Tibial artery (tissue), 4 donors: ENCODE results near the gene FCN3.
A peak's percentile ranks its signal among the peaks of the same experiment; 100 is the strongest.

Source experiments
- DNase-seq, 2 donors: peaks; one replicate each; pipeline ENCODE4 v3.0.0-alpha.2; 2019
- H3K27ac ChIP-seq, 2 donors: fragments of 200-600 bp; sonication (generic) in 1 of 2; 1 replicate in 1 of 2; 2 replicates in 1 of 2; pipeline ENCODE4 v1.5.1; 2018 to 2019; ENCODE audit warnings: mild to moderate bottlenecking in 1 of 2
- H3K27me3 ChIP-seq, 2 donors: fragments of 200-600 bp; sonication (generic) in 1 of 2; one replicate each; pipeline versions ENCODE4 v1.5.1 to v1.6.0; 2016 to 2019
- H3K36me3 ChIP-seq, 3 donors: fragments of 200-600 bp; sonication (generic) in 2 of 3; one replicate each; pipeline ENCODE4 v1.5.1; 2016 to 2019; ENCODE audit warnings: mild to moderate bottlenecking in 2 of 3
- H3K4me1 ChIP-seq, 4 donors: fragments of 200-600 bp; sonication (generic) in 2 of 4; 1 replicate in 3 of 4; 2 replicates in 1 of 4; pipeline ENCODE4 v1.5.1; 2016 to 2019
- H3K4me3 ChIP-seq, 2 donors: fragments of 200-600 bp; sonication (generic) in 1 of 2; 1 replicate in 1 of 2; 2 replicates in 1 of 2; pipeline ENCODE4 v1.5.1; 2018 to 2019; ENCODE audit warnings: mild to moderate bottlenecking in 2 of 2
- H3K9me3 ChIP-seq, 3 donors: fragments of 200-600 bp; sonication (generic) in 1 of 3; one replicate each; pipeline ENCODE4 v1.5.1; 2016 to 2019
- intact Hi-C: fragments of 100-400 bp; cut with DNase I; formaldehyde crosslinking; loops from one replicate; pipeline ENCODE4 v1.15.0; 2023; ENCODE audit warnings: low total_unique reads
- TF ChIP-seq, protein P1 (sequence below), 2 experiments: fragments of 200-600 bp in 1 of 2; fragments of 450-650 bp in 1 of 2; IDR thresholded peaks; one replicate each; pipeline ENCODE4 v1.5.1; 2017 to 2019; ENCODE audit warnings: antibody characterized with exemption in 2 of 2, mild to moderate bottlenecking in 1 of 2, moderate library complexity in 1 of 2

Gene FCN3

DNA sequence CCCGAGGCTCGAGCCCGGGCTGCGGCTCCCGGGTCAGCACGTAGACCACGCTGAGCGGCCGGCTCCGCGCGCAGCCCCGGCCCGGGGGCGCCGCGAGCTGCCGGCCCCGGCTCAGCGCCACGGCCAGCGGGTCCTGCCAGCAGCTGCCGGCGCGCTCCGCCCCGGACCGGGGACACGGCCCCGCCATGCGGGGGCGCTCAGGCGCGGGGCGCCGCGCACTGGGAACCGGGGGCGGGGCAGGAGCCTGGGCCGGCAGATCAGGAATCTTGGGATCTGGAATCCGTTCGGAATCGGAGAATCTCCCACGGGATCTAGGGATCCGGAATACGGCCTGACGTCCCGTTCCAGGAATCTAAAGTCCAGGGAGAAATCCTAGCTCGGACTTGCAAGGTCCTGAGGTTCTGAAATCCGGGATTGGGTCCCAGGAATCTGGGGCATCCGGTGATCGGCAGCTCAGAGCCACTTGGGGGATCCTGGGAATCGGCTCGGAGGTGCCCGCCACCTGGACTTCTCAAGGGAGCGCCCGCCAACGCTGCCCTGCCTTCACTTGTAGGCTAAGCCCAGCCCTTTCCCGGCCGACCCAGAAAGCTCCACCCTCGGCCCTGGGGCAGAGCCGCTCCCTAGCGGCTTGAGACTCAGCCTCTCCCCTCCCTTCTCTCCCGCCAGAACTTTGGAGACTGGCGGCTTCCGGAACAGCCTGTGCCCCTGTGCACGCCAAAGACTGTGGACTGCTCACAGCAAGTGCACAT lies 8.0 kb downstream of the FCN3 start, which contains the start of gene MAP3K6:
MAP3K6 (minus strand) TSS at position 551 of the 749 bp plus-strand sequence; CDS start at position 187, 364 bp downstream.
- TF ChIP-seq, protein P1, sequence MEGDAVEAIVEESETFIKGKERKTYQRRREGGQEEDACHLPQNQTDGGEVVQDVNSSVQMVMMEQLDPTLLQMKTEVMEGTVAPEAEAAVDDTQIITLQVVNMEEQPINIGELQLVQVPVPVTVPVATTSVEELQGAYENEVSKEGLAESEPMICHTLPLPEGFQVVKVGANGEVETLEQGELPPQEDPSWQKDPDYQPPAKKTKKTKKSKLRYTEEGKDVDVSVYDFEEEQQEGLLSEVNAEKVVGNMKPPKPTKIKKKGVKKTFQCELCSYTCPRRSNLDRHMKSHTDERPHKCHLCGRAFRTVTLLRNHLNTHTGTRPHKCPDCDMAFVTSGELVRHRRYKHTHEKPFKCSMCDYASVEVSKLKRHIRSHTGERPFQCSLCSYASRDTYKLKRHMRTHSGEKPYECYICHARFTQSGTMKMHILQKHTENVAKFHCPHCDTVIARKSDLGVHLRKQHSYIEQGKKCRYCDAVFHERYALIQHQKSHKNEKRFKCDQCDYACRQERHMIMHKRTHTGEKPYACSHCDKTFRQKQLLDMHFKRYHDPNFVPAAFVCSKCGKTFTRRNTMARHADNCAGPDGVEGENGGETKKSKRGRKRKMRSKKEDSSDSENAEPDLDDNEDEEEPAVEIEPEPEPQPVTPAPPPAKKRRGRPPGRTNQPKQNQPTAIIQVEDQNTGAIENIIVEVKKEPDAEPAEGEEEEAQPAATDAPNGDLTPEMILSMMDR (IDR thresholded peaks at IDR 0.05), result peak; percentile 18 to 24
- peaks cover 24 to 34% (median 31%) of the 10 kb centered on the region in 3 donors for H3K36me3 ChIP-seq
- peak; percentile 95 to 98 for DNase-seq

DNA sequence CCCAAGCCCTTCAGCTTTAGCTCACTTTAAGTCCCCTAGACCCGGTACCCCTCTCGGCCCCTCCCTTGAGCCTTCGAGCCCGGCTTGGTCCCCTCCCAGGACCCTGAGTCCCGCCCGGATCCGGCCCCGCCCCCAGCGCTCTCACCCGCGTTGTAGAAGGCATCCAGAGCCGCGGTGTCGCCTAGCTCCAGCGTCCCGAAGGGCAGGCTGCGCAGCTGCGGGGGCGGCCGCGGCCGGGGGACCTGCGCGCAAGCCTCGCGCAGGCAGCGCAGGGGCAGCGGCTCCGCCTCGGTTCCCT lies 8.6 kb downstream of the FCN3 start:
- H3K4me1 ChIP-seq, result peaks cover 0 to 46% (median 29%) of the 10 kb centered on the region in 4 donors
- DNase-seq, result peak; percentile 93 to 94
- TF ChIP-seq, protein P1 (IDR thresholded peaks at IDR 0.05), result no peak
- H3K4me3 ChIP-seq, result peak overlapping the region; percentile 71 to 91
- H3K27ac ChIP-seq, result peak overlapping the region; percentile 95 to 99
- intact Hi-C loops, result no loop called here
- no peaks in the 10 kb centered on the region for H3K27me3 ChIP-seq
- H3K36me3 ChIP-seq, result peaks cover 29 to 39% (median 37%) of the 10 kb centered on the region in 3 donors
- no peaks in the 10 kb centered on the region for H3K9me3 ChIP-seq

More for the DNA sequence above, 8.0 kb downstream of the FCN3 start, which contains the start of gene MAP3K6:
- Histone ChIP-seq H3K4me1 (peaks cover 0 to 46% (median 29%) of the 10 kb centered on the region in 4 donors), H3K27me3 (no peaks in the 10 kb centered on the region), H3K9me3 (no peaks in the 10 kb centered on the region), H3K27ac (peak within 1 kb of the TSS; percentile 95 to 99), H3K4me3 (peak within 1 kb of the TSS; percentile 71 to 91)
- intact Hi-C loops, result no loop called here

DNA sequence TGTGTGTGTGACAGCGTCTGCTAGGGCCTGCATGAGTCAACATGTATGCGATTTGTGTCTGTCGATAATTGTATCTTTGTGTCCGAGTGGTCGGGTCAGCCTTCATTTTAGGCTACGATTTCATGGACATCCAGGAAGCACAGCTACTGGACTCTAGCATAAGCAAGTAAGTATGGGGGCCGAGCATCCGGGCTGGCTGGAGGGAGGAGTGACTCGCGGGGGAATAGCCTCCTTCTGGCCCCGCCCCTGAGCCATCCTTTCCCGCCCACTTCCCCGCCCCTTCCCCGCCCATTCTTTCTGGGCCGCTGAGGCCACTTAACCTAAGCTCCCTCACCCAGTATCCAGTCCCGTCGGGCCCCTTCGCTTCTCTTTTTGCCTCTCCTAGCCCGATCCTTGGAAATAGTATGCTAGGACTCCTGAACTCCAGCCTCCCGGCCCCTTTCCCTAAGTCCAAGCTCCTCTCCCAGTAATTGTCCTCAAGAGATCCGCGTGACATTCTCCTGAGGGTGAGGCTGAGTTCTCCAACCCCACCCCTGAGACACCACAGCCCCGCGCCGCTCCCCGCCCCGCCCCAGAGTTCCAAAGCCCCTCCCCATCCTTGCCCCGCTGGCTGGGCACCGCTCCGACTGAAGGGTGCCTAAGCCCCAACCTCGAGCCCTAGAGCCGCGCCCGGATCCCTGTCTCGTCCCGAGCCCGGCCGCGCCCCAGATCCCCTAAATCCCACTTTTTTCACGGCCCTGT lies 9.1 kb downstream of the FCN3 start:
- intact Hi-C loops, result no loop called here

DNA sequence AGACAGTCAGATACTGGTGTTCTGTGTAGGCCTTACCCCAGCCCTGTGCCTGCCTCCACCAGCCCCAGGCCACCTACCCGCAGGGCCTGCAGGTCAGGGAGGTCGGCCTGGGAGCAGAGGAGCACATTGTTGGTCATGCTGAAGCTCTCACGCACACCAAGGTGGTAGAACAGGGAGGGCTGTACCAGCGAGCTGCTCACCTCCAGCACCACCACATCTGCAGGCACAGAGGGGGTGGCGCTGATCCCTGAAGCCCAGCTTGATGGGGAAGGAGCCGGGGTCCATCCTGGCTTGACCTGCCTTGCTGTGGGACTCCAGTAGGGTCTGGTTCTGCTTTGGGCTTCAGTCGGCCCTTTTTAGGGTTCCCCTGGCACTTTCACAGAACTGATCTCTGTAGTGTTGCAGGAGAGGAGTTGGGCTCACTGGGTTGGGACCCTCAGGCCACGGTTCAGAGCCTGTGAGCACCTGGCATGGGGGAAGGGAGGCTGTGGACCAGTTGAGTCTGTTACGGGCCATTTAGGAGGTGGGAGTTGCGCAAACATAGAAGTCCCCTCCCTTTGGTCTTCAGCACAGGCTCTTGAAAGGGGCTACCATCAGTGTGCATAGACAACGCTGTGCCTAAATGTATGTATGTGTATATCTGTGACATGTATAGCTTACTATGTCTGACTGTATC lies 9.8 kb downstream of the FCN3 start:
- TF ChIP-seq, protein P1 (IDR thresholded peaks at IDR 0.05), result no peak
- Histone ChIP-seq H3K36me3 (peaks cover 38 to 51% (median 44%) of the 10 kb centered on the region in 3 donors), H3K4me1 (peaks cover 0 to 46% (median 29%) of the 10 kb centered on the region in 4 donors), H3K27me3 (no peaks in the 10 kb centered on the region), H3K9me3 (no peaks in the 10 kb centered on the region), H3K27ac (peak overlapping the region; percentile 95 to 99), H3K4me3 (peak overlapping the region; percentile 71 to 91)
- intact Hi-C loops, result no loop called here
- no peak for DNase-seq

More for the DNA sequence above, 9.1 kb downstream of the FCN3 start:
- Histone ChIP-seq H3K4me1 (peaks cover 0 to 46% (median 29%) of the 10 kb centered on the region in 4 donors), H3K27me3 (no peaks in the 10 kb centered on the region), H3K4me3 (peak overlapping the region; percentile 71 to 91), H3K36me3 (peaks cover 35 to 44% (median 42%) of the 10 kb centered on the region in 3 donors), H3K27ac (peak overlapping the region; percentile 95 to 99), H3K9me3 (no peaks in the 10 kb centered on the region)
- DNase-seq, result peak; percentile 93 to 96
- TF ChIP-seq, protein P1 (IDR thresholded peaks at IDR 0.05), result no peak
